GM23248 (cell line): ENCODE results near the gene AK1. TPM values are rescaled to one million over a fixed set of nuclear protein-coding genes. Genes with fewer than 3 reads are reported as not detected.

Experiments used
- DNase-seq: peaks from one replicate; pipeline ENCODE4 v3.0.0-alpha.2; 2015
- H2AFZ ChIP-seq: fragments of 200-600 bp; sonication (generic); 2 replicates; pipeline ENCODE4 v1.6.1; 2016; ENCODE audit warnings: antibody characterized with exemption
- H3F3A ChIP-seq: fragments of 200-600 bp; sonication (generic); 2 replicates; pipeline ENCODE4 v1.6.1; 2016; ENCODE audit warnings: mild to moderate bottlenecking, antibody characterized with exemption, mixed run types; ENCODE audit not compliant: insufficient read depth
- H3K27ac ChIP-seq: fragments of 200-600 bp; sonication (generic); 2 replicates; pipeline ENCODE4 v1.5.1; 2016; ENCODE audit warnings: mild to moderate bottlenecking
- H3K27me3 ChIP-seq: fragments of 200-600 bp; sonication (generic); replicated peaks from 2 replicates; pipeline ENCODE4 v1.6.1; 2016; ENCODE audit warnings: mild to moderate bottlenecking; ENCODE audit not compliant: insufficient read depth
- H3K36me3 ChIP-seq: fragments of 200-600 bp; sonication (generic); 2 replicates; pipeline ENCODE4 v1.6.1; 2016; ENCODE audit warnings: low read depth, mild to moderate bottlenecking
- H3K4me1 ChIP-seq: fragments of 200-600 bp; sonication (generic); 2 replicates; pipeline ENCODE4 v1.6.1; 2016; ENCODE audit warnings: mild to moderate bottlenecking; ENCODE audit not compliant: insufficient read depth
- H3K4me2 ChIP-seq: fragments of 200-600 bp; sonication (generic); one replicate; pipeline ENCODE4 v1.6.1; 2016; ENCODE audit warnings: mild to moderate bottlenecking; ENCODE audit not compliant: unreplicated experiment
- H3K4me3 ChIP-seq: fragments of 200-600 bp; sonication (generic); 2 replicates; pipeline ENCODE4 v1.5.1; 2016; ENCODE audit warnings: mild to moderate bottlenecking
- H3K79me2 ChIP-seq: fragments of 200-600 bp; sonication (generic); 2 replicates; pipeline ENCODE4 v1.6.1; 2016; ENCODE audit warnings: mild to moderate bottlenecking; ENCODE audit not compliant: insufficient read depth
- H3K9ac ChIP-seq: fragments of 200-600 bp; sonication (generic); 2 replicates; pipeline ENCODE4 v1.6.1; 2016; ENCODE audit warnings: mild to moderate bottlenecking
- H3K9me2 ChIP-seq: fragments of 200-600 bp; sonication (generic); 2 replicates; pipeline ENCODE4 v1.6.1; 2016; ENCODE audit warnings: mixed run types, mild to moderate bottlenecking, moderate library complexity; ENCODE audit not compliant: insufficient read depth
- H3K9me3 ChIP-seq: fragments of 200-600 bp; sonication (generic); one replicate; pipeline ENCODE4 v1.6.1; 2017; ENCODE audit warnings: low read depth
- H4K20me1 ChIP-seq: fragments of 200-600 bp; sonication (generic); 2 replicates; pipeline ENCODE4 v1.6.0; 2016; ENCODE audit not compliant: insufficient read depth
- EZH2 ChIP-seq: fragments of 200-600 bp; sonication (generic); IDR thresholded peaks from 2 replicates; pipeline ENCODE4 v1.6.1; 2018; ENCODE audit warnings: antibody characterized with exemption, mild to moderate bottlenecking; ENCODE audit not compliant: insufficient read depth, poor library complexity, severe bottlenecking
- EZH2phosphoT487 ChIP-seq: fragments of 200-600 bp; sonication (generic); IDR thresholded peaks from 2 replicates; pipeline ENCODE4 v1.6.1; 2018; ENCODE audit warnings: antibody characterized with exemption, moderate library complexity, mild to moderate bottlenecking, low read depth; ENCODE audit not compliant: insufficient read depth
- WGBS, 2 experiments: methylation state at CpG; one replicate each; pipeline ENCODE4 v1.1.6; 2015 to 2017; ENCODE audit warnings: low lambda C conversion rate in 2 of 2, low coverage in 1 of 2; ENCODE audit errors: missing lambda C conversion rate in 2 of 2; 5-methylcytosine and 5-hydroxymethylcytosine counted together
- in situ Hi-C: fragments of 300-500 bp; cut with MboI; formaldehyde crosslinking; loops from 2 replicates; pipeline ENCODE4 v1.15.0; 2020
- polyA plus RNA-seq: library from polyadenylated mRNA; unstranded; fragments of >200 nt; fragmentation: Nextera tagmentation; extraction: Ambion mirVana; gene quantifications from 2 replicates; pipeline ENCODE4 v1.2.1, GENCODE V29; 2016
- total RNA-seq: library from RNA; depleted of rRNA; stranded (reverse); fragments of >200 nt; shearing (Covaris generic); gene quantifications from 2 replicates; pipeline ENCODE4 v1.2.3, GENCODE V29; 2014

AK1 gene
- total and polyA plus RNA-seq, 2 experiments from 2014 or later, result 51.8 to 159 TPM

DNA sequence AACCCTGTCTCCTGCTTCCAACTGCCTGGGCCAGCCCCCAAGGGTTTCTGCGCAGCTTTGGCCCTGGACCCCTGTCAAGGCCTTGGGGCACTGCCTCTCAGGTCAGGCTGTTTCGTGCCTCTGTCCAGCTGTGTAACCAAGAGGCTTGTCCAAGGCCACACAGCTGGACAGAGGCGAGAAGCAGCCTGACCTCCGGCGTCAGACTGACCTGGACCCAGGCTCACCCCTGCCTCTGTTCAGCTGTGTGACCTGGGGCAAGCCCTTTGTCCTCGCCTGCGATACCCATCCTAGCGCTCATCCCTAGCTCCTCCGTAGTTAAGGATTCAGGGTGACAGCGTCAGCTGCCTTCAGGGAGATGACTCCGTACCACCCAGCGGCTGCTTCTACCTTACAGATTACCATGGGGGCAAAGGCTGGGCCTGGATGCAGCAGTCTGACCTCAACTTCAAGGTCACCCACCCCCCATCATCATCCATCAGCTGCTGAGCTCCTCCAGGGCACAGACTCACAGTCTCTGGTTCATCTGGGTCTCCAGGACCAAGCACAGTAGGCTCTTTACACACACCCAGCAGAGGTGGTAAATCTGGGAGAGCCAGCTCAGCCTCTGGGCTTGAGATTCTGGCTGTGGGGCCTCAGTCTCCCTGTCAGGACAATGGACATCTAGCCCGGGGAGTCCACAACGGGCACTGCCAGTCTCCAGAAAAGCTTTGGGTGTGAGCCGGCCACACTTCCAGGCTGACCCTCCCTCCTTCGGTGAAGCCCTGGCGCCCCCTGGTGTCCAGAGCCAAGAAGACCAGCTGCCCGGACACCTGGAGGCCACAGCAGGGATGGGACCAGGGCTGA lies 7.9 kb downstream of the AK1 start:
- TF ChIP-seq EZH2 (no peak), EZH2phosphoT487 (no peak)
- Histone ChIP-seq H3K9me2 (no peaks in the 10 kb centered on the region), H3K79me2 (no peaks in the 10 kb centered on the region), H3K4me2 (no peak overlapping the region), H3K27ac (no peak overlapping the region), H3K27me3 (no peaks in the 10 kb centered on the region), H2AFZ (no peak overlapping the region), H3K36me3 (no peaks in the 10 kb centered on the region), H3K4me1 (peaks cover 8% of the 10 kb centered on the region), H3K4me3 (no peak overlapping the region), H4K20me1 (no peaks in the 10 kb centered on the region), H3K9me3 (no peaks in the 10 kb centered on the region), H3F3A (no peaks in the 10 kb centered on the region), H3K9ac (no peak overlapping the region)
- WGBS, 2 experiments, result 54 to 66% methylated on average over 14 to 17 of the region's 18 CpGs
- in situ Hi-C loops, result no loop called here
- DNase-seq, result peak; percentile 90

DNA sequence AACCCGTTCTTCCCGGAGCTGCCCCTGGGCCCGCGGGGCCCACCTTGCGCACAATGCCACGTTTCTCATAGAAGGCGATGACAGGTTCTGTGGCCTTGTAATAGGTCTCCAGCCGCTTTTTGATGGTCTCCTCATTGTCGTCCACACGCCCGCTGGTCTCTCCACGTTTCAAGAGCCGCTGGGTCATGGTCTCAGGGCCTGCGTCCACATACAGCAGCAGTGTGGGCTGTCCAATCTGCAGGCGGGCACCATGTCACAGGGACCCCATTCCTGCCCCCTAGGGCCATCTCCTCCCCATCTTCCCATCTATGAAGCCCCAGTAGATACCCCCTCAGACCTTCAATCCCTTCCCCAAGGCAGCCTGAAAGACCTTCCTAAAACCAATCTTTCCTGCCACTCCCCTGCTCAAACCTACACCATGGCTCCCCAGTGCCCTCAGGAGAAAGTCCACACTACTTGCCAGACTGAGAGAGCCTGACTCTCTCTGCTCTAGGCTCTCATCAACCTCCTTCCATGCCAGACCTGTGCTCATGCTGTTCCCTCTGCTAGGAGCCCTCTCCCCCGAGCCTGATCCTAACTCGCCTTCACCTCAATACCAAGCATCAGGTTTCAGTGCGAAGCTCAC lies 9.1 kb downstream of the AK1 start:
- no peaks in the 10 kb centered on the region for H3K36me3 ChIP-seq
- H3K79me2 ChIP-seq, result no peaks in the 10 kb centered on the region
- no peaks in the 10 kb centered on the region for H4K20me1 ChIP-seq
- H3K27ac ChIP-seq, result no peak overlapping the region
- no peaks in the 10 kb centered on the region for H3F3A ChIP-seq
- 91 to 94% methylated on average over 14 to 18 of the region's 18 CpGs for WGBS, 2 experiments
- H3K4me2 ChIP-seq, result no peak overlapping the region
- no peak for TF ChIP-seq EZH2
- in situ Hi-C loops, result no loop called here
- DNase-seq, result no peak
- no peak overlapping the region for H3K9ac ChIP-seq
- no peaks in the 10 kb centered on the region for H3K9me3 ChIP-seq
- no peaks in the 10 kb centered on the region for H3K27me3 ChIP-seq
- H2AFZ ChIP-seq, result no peak overlapping the region
- H3K9me2 ChIP-seq, result no peaks in the 10 kb centered on the region
- H3K4me1 ChIP-seq, result no peaks in the 10 kb centered on the region
- H3K4me3 ChIP-seq, result no peak overlapping the region

DNA sequence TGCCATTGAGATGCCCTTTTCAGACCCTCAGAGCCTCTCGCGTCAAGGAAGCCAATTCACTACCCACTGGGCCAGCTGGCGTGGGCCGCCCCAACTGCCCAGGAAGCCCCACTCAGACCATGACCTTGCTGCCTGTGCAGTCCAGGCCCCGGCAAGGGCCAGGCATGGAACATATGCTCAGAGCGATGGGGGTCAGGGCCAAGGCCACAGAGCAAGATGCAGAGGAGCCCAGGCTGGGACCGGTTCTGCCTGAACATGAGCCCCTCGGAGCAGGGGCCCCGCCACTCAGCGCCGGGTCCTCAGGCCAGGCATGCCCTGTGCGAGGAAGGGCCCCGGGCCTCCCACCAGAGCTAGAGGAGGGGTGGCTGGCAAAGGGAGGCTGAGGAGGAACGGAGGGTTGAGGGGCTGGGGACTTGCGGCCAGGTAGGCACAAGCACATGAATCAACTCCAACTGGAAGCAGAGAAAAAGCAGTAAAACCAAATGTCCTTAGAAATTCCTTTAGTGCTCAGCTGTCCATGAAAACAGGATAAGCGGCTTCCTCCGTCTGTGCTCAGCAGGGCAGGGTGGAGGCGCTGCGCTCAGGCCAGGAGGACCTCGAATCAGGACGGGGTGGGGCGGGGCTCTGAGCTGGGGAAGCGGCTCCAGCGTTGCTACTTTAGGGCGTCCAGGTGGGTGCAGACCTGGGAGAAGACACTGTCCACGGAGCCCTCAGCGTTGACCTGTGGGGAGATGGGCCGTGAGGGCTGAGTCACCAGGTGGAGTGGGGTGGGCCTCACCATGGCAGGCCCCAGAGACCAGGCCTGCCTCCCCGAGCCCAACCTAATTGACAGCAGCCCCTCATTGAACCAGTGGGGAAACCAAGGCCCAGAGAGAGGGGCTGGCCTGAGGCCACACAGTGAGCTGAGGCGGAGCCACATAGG lies 9.9 kb downstream of the AK1 start:
- WGBS, 2 experiments, result 89 to 91% methylated on average over 21 to 30 of the region's 30 CpGs
- H2AFZ ChIP-seq, result no peak overlapping the region
- no peaks in the 10 kb centered on the region for H3K4me1 ChIP-seq
- no peaks in the 10 kb centered on the region for H3K9me3 ChIP-seq
- H3F3A ChIP-seq, result no peaks in the 10 kb centered on the region
- no peaks in the 10 kb centered on the region for H3K79me2 ChIP-seq
- no peaks in the 10 kb centered on the region for H3K36me3 ChIP-seq
- no peaks in the 10 kb centered on the region for H4K20me1 ChIP-seq
- no peaks in the 10 kb centered on the region for H3K9me2 ChIP-seq
- no peak overlapping the region for H3K27ac ChIP-seq
- in situ Hi-C loops, result no loop called here
- DNase-seq, result no peak
- H3K4me3 ChIP-seq, result no peak overlapping the region
- H3K27me3 ChIP-seq, result no peaks in the 10 kb centered on the region
- no peak for TF ChIP-seq EZH2phosphoT487
- TF ChIP-seq EZH2, result no peak
- H3K9ac ChIP-seq, result no peak overlapping the region
- H3K4me2 ChIP-seq, result no peak overlapping the region

- no peaks in the 10 kb centered on the region for H4K20me1 ChIP-seq
- DNase-seq, result no peak
- in situ Hi-C loops, result no loop called here
- H3K4me3 ChIP-seq, result no peak overlapping the region
- H3K4me2 ChIP-seq, result no peak overlapping the region
- no peaks in the 10 kb centered on the region for H3K9me2 ChIP-seq
- H3K9me3 ChIP-seq, result no peaks in the 10 kb centered on the region
- no peaks in the 10 kb centered on the region for H3K79me2 ChIP-seq
- no peak overlapping the region for H3K27ac ChIP-seq
- H3K36me3 ChIP-seq, result no peaks in the 10 kb centered on the region
- no peak overlapping the region for H3K9ac ChIP-seq
- TF ChIP-seq EZH2 (no peak), EZH2phosphoT487 (no peak)
- H3K27me3 ChIP-seq, result no peaks in the 10 kb centered on the region
- WGBS, 2 experiments, result 96 to 98% methylated on average over 9 to 13 of the region's 13 CpGs
- H2AFZ ChIP-seq, result no peak overlapping the region
- no peaks in the 10 kb centered on the region for H3F3A ChIP-seq
- H3K4me1 ChIP-seq, result no peaks in the 10 kb centered on the region
Measured at GRCh38 chr9:127866535-127866934, 10.9 kb downstream of the AK1 start.
